Adrenal gland (tissue), 12 donors: ENCODE measurements around the gene AGL. TPM values are rescaled to one million over a fixed set of nuclear protein-coding genes. Genes with fewer than 3 reads are reported as not detected.
"Not testable (repeated sequence)": the region's sequence is repeated elsewhere in the genome, so short reads cannot be mapped to it uniquely, and the experiment has no call there.

ENCODE experiments used
- DNase-seq, 7 donors: peaks; one replicate each; pipeline ENCODE4 v3.0.0-alpha.2; 2019 to 2020
- H3K27ac ChIP-seq, 5 donors: fragments of 200-600 bp; sonication (generic) in 4 of 5; 1 replicate in 3 of 5; 2 replicates in 2 of 5; pipeline versions ENCODE4 v1.5.1 to v1.8.0; 2016 to 2020; ENCODE audit warnings: mild to moderate bottlenecking in 1 of 5
- H3K27me3 ChIP-seq: fragments of 200-600 bp; 2 replicates; pipeline ENCODE4 v1.8.0; 2021
- H3K36me3 ChIP-seq, 2 donors: fragments of 200-600 bp; replicated peaks in 1 of 2; 1 replicate in 1 of 2; 2 replicates in 1 of 2; pipeline versions ENCODE4 v1.5.1 to v1.8.0; 2018 to 2022
- H3K4me1 ChIP-seq, 2 donors: fragments of 200-600 bp; replicated peaks in 1 of 2; 1 replicate in 1 of 2; 2 replicates in 1 of 2; pipeline versions ENCODE4 v1.5.1 to v1.8.0; 2018 to 2021
- H3K4me3 ChIP-seq, 4 donors: fragments of 200-600 bp; sonication (generic) in 3 of 4; one replicate each; pipeline ENCODE4 v1.5.1; 2016 to 2018
- H3K9me3 ChIP-seq, 3 donors: fragments of 200-600 bp; sonication (generic) in 1 of 3; replicated peaks in 1 of 3; 1 replicate in 2 of 3; 2 replicates in 1 of 3; pipeline versions ENCODE4 v1.5.1 to v1.8.0; 2016 to 2021
- CTCF ChIP-seq, 6 experiments: fragments of 450-650 bp in 4 of 6; fragments of 200-600 bp in 2 of 6; sonication (generic) in 1 of 6; IDR thresholded peaks; 1 replicate in 5 of 6; 2 replicates in 1 of 6; pipeline versions ENCODE4 v1.5.1 to v1.8.0; 2016 to 2021; ENCODE audit warnings: antibody characterized with exemption in 6 of 6, mild to moderate bottlenecking in 2 of 6, moderate library complexity in 1 of 6
- POLR2A ChIP-seq, 2 donors: fragments of 450-650 bp; IDR thresholded peaks; one replicate each; pipeline ENCODE4 v1.6.1; 2017; ENCODE audit warnings: antibody characterized with exemption in 2 of 2, mild to moderate bottlenecking in 2 of 2, moderate library complexity in 1 of 2
- WGBS, 4 donors: extraction: QIAGEN DNeasy Blood & Tissue Kit in 2 of 4; methylation state at CpG; one replicate each; pipeline versions ENCODE4 v1.1.5 to v1.1.7; 2013 to 2017; 5-methylcytosine and 5-hydroxymethylcytosine counted together
- intact Hi-C, 2 donors: fragments of 100-400 bp; cut with DNase I; formaldehyde crosslinking; loops; one replicate each; pipeline versions ENCODE4 v1.14.1 to v1.15.0; 2022 to 2023
- polyA plus RNA-seq, 3 donors: library from polyadenylated mRNA; stranded (reverse); fragments of 200-250 nt in 2 of 3; fragments of 350-450 nt in 1 of 3; fragmentation: Illumina TruSeq in 1 of 3; extraction: RNeasy Lipid Tissue Mini Kit (QIAGEN cat#74804) in 1 of 3; gene quantifications; one replicate each; pipeline ENCODE4 v1.2.3, GENCODE V29; 2013 to 2014
- total RNA-seq, 9 donors: library from RNA; depleted of rRNA in 4 of 9; stranded (reverse); fragments of >200 nt in 4 of 9; fragments of 120-200 nt in 1 of 9; fragmentation: NEBNext Ultra II Directional in 1 of 9; extraction: Animal tissue kit (Norgen Biotek cat#: 25700) in 1 of 9; gene quantifications; one replicate each; pipeline versions ENCODE4 v1.1.0 to v1.2.4, GENCODE V29; 2013 to 2023
- donor health status: healthy with polysubstance abuse.
- donor health status: Bipolar disorder and iron deficiency.
- donor health status: DM: yes; HTN: yes; CAD: no.
- donor health status: DM: no; HTN: no; CAD: no.
- donor health status: DM: no; HTN: no; CAD: no.
- donor health status: DM: yes; HTN: yes; CAD: no.

AGL gene
- total and polyA plus RNA-seq, 12 donors: 4.5 to 27.5 (median 14.8) TPM

GRCh38 chr1:99825702-99826101, 24.5 kb upstream of the AGL start:
- no peak for DNase-seq
- H3K9me3 ChIP-seq: no peaks in the 10 kb centered on the region
- intact Hi-C loops: no loop called here
- H3K36me3 ChIP-seq: no peaks in the 10 kb centered on the region
- no peak overlapping the region for H3K4me3 ChIP-seq
- H3K27ac ChIP-seq: no peak overlapping the region
- 84 to 100% (median 89%) methylated on average over 1 of the region's 1 CpG for whole genome bisulfite sequencing, 4 donors
- H3K4me1 ChIP-seq: no peaks in the 10 kb centered on the region
- TF ChIP-seq POLR2A (IDR thresholded peaks at IDR 0.05) (no peak), CTCF (IDR thresholded peaks at IDR 0.05) (no peak)
- H3K27me3 ChIP-seq: no peaks in the 10 kb centered on the region

- no peaks in the 10 kb centered on the region for H3K27me3 ChIP-seq
- no peak overlapping the region for H3K27ac ChIP-seq
- no peaks in the 10 kb centered on the region for H3K4me1 ChIP-seq
- H3K9me3 ChIP-seq: no peaks in the 10 kb centered on the region
- no peak overlapping the region for H3K4me3 ChIP-seq
- TF ChIP-seq CTCF (IDR thresholded peaks at IDR 0.05) (no peak), POLR2A (IDR thresholded peaks at IDR 0.05) (no peak)
- no peak for DNase-seq
- intact Hi-C loops: no loop called here
- 87 to 90% (median 88%) methylated on average over 1 to 2 of the region's 2 CpGs for WGBS, 4 donors
- H3K36me3 ChIP-seq: no peaks in the 10 kb centered on the region
These were observed 22.2 kb upstream of the AGL start for GRCh38 chr1:99827970-99828369.

GRCh38 chr1:99829269-99829668, 20.9 kb upstream of the AGL start:
- Histone ChIP-seq H3K36me3 (no peaks in the 10 kb centered on the region), H3K27me3 (no peaks in the 10 kb centered on the region)
- intact Hi-C loops: no loop called here

GRCh38 chr1:99833911-99834310, 16.2 kb upstream of the AGL start:
- intact Hi-C loops: not testable (repeated sequence)
- WGBS, 4 donors: 84 to 90% (median 87%) methylated on average over 7 of the region's 7 CpGs

More at GRCh38 chr1:99829269-99829668, 20.9 kb upstream of the AGL start:
- Histone ChIP-seq H3K9me3 (no peaks in the 10 kb centered on the region), H3K4me1 (no peaks in the 10 kb centered on the region), H3K4me3 (no peak overlapping the region), H3K27ac (no peak overlapping the region)
- no peak for DNase-seq
- no peak for TF ChIP-seq POLR2A (IDR thresholded peaks at IDR 0.05)
- no peak for TF ChIP-seq CTCF (IDR thresholded peaks at IDR 0.05)
- WGBS, 4 donors: 65 to 85% (median 73%) methylated on average over 2 of the region's 2 CpGs

GRCh38 chr1:99836171-99837103, 13.7 kb upstream of the AGL start:
- H3K27me3 ChIP-seq, DNase-seq, intact Hi-C loops, H3K9me3 ChIP-seq, H3K36me3 ChIP-seq, H3K4me1 ChIP-seq, H3K27ac ChIP-seq, H3K4me3 ChIP-seq: not testable (repeated sequence)
- 67 to 90% (median 85%) methylated on average over 7 of the region's 7 CpGs for WGBS, 4 donors

More at GRCh38 chr1:99833911-99834310, 16.2 kb upstream of the AGL start:
- H3K27me3 ChIP-seq, H3K27ac ChIP-seq, H3K4me1 ChIP-seq, H3K36me3 ChIP-seq, DNase-seq, H3K9me3 ChIP-seq, H3K4me3 ChIP-seq: not testable (repeated sequence)

GRCh38 chr1:99840353-99840752, 9.8 kb upstream of the AGL start:
- H3K36me3 ChIP-seq, H3K27me3 ChIP-seq, H3K4me3 ChIP-seq, DNase-seq, H3K4me1 ChIP-seq, H3K9me3 ChIP-seq, H3K27ac ChIP-seq, intact Hi-C loops: not testable (repeated sequence)
- WGBS, 4 donors: 73 to 86% (median 86%) methylated on average over 3 of the region's 3 CpGs
